ENCODE measurements around the gene LIG1.

DNA sequence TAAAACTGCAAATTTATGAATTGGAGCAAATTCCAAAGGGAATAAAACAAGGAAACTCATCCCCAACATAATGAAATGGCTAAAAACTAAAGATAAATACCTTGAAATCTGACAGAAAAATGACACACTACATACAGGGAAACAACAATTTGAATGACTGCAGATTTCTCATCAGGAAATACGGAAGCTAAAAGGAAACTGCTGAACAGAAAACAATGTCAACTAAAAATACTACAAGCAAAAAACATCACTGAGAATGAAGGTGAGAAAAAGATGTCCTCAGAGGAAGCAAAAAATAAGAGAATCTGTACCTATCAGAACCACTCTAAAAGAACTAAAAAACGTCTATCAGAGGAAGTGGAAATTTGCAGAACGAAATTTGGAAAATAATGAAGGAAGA is 39.9 kb upstream of the LIG1 start:
- TF ChIP-seq EZH2 (IDR thresholded peaks at IDR 0.05; ENCODE audit: borderline replicate concordance, low read length), result no peak
- TF ChIP-seq, protein P1, sequence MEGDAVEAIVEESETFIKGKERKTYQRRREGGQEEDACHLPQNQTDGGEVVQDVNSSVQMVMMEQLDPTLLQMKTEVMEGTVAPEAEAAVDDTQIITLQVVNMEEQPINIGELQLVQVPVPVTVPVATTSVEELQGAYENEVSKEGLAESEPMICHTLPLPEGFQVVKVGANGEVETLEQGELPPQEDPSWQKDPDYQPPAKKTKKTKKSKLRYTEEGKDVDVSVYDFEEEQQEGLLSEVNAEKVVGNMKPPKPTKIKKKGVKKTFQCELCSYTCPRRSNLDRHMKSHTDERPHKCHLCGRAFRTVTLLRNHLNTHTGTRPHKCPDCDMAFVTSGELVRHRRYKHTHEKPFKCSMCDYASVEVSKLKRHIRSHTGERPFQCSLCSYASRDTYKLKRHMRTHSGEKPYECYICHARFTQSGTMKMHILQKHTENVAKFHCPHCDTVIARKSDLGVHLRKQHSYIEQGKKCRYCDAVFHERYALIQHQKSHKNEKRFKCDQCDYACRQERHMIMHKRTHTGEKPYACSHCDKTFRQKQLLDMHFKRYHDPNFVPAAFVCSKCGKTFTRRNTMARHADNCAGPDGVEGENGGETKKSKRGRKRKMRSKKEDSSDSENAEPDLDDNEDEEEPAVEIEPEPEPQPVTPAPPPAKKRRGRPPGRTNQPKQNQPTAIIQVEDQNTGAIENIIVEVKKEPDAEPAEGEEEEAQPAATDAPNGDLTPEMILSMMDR (IDR thresholded peaks at IDR 0.05; ENCODE audit: low read length), result no peak

All from OCI-LY1 (cell line).